Smooth muscle cell (in vitro differentiated cells): ENCODE results near the gene ZNF580. TPM values are rescaled to one million over a fixed set of nuclear protein-coding genes. Genes with fewer than 3 reads are reported as not detected.

Experiments
- DNase-seq: peaks from one replicate; lab custom pipeline; 2025; ENCODE audit not compliant: unreplicated experiment; lab: John Stamatoyannopoulos, UW
- H2AFZ ChIP-seq: fragments of 200-600 bp; sonication (generic); 2 replicates; pipeline ENCODE4 v1.6.0; 2016; ENCODE audit warnings: antibody characterized with exemption, low read depth, mild to moderate bottlenecking
- H3F3A ChIP-seq: fragments of 200-600 bp; sonication (generic); 2 replicates; pipeline ENCODE4 v1.6.0; 2017; ENCODE audit warnings: antibody characterized with exemption, low read depth
- H3K27ac ChIP-seq: fragments of 200-600 bp; sonication (generic); 2 replicates; pipeline ENCODE4 v1.5.1; 2016; ENCODE audit warnings: low read depth, mild to moderate bottlenecking
- H3K27me3 ChIP-seq: fragments of 200-600 bp; sonication (generic); 2 replicates; pipeline ENCODE4 v1.6.1; 2016; ENCODE audit warnings: low read depth, mild to moderate bottlenecking
- H3K36me3 ChIP-seq: fragments of 200-600 bp; sonication (generic); 2 replicates; pipeline ENCODE4 v1.5.1; 2016; ENCODE audit warnings: low read depth
- H3K4me1 ChIP-seq: fragments of 200-600 bp; sonication (generic); 2 replicates; pipeline ENCODE4 v1.5.1; 2016; ENCODE audit warnings: low read depth
- H3K4me2 ChIP-seq: fragments of 200-600 bp; sonication (generic); 2 replicates; pipeline ENCODE4 v1.6.0; 2016; ENCODE audit warnings: mild to moderate bottlenecking
- H3K4me3 ChIP-seq: fragments of 200-600 bp; sonication (generic); 2 replicates; pipeline ENCODE4 v1.5.1; 2016; ENCODE audit warnings: mild to moderate bottlenecking
- H3K79me2 ChIP-seq: fragments of 200-600 bp; sonication (generic); 2 replicates; pipeline ENCODE4 v1.6.0; 2016; ENCODE audit warnings: low read depth, mild to moderate bottlenecking
- H3K9ac ChIP-seq: fragments of 200-600 bp; sonication (generic); 2 replicates; pipeline ENCODE4 v1.6.0; 2016; ENCODE audit warnings: low read depth
- H3K9me3 ChIP-seq: fragments of 200-600 bp; sonication (generic); replicated peaks from 2 replicates; pipeline ENCODE4 v1.5.1; 2016; ENCODE audit warnings: low read depth
- H4K20me1 ChIP-seq: fragments of 200-600 bp; sonication (generic); 2 replicates; pipeline ENCODE4 v1.6.0; 2016; ENCODE audit warnings: low read depth
- CTCF ChIP-seq: fragments of 200-600 bp; sonication (generic); IDR thresholded peaks from 2 replicates; pipeline ENCODE4 v1.5.1; 2017; ENCODE audit warnings: borderline replicate concordance, mild to moderate bottlenecking, antibody characterized with exemption; ENCODE audit not compliant: insufficient read depth, poor library complexity, severe bottlenecking
- WGBS: methylation state at CpG from one replicate; pipeline ENCODE4 v1.1.7; 2016; ENCODE audit warnings: low lambda C conversion rate; 5-methylcytosine and 5-hydroxymethylcytosine counted together
- polyA plus RNA-seq: library from polyadenylated mRNA; unstranded; fragments of >200 nt; fragmentation: Nextera tagmentation; extraction: Ambion mirVana; gene quantifications from 2 replicates; pipeline ENCODE4 v1.2.1, GENCODE V29; 2016
- total RNA-seq: library from RNA; depleted of rRNA; stranded (reverse); fragments of >200 nt; gene quantifications from 2 replicates; pipeline ENCODE4 v1.2.3, GENCODE V29; 2014

Gene ZNF580
- total and polyA plus RNA-seq, 2 experiments from 2014 or later, result 11.9 to 76.8 TPM

- Histone ChIP-seq H3K9ac (no peak overlapping the region), H3K27me3 (no peaks in the 10 kb centered on the region), H3K4me2 (no peak overlapping the region), H2AFZ (no peak overlapping the region), H3K4me1 (peaks cover 8% of the 10 kb centered on the region), H3K9me3 (no peaks in the 10 kb centered on the region), H4K20me1 (no peaks in the 10 kb centered on the region), H3K79me2 (peaks cover 26% of the 10 kb centered on the region), H3K4me3 (no peak overlapping the region), H3F3A (peaks cover 9% of the 10 kb centered on the region), H3K36me3 (no peaks in the 10 kb centered on the region), H3K27ac (no peak overlapping the region)
- TF ChIP-seq CTCF, result no peak
- WGBS, result 98% methylated on average over 4 of the region's 4 CpGs
- DNase-seq, result no peak
These were observed 9.3 kb downstream of the ZNF580 start for GRCh38 chr19:55650126-55650557.

GRCh38 chr19:55650602-55651230, 9.9 kb downstream of the ZNF580 start:
- Histone ChIP-seq H3K9ac (no peak overlapping the region), H3K4me1 (peaks cover 8% of the 10 kb centered on the region), H2AFZ (no peak overlapping the region), H3K27me3 (no peaks in the 10 kb centered on the region), H3K4me3 (no peak overlapping the region), H4K20me1 (peaks cover 3% of the 10 kb centered on the region), H3K27ac (no peak overlapping the region), H3K79me2 (peaks cover 26% of the 10 kb centered on the region), H3F3A (peaks cover 9% of the 10 kb centered on the region), H3K4me2 (no peak overlapping the region), H3K36me3 (no peaks in the 10 kb centered on the region), H3K9me3 (no peaks in the 10 kb centered on the region)
- 93% methylated on average over 17 of the region's 17 CpGs for WGBS
- DNase-seq, result no peak
- TF ChIP-seq CTCF, result no peak

- Histone ChIP-seq H3K27ac (no peak overlapping the region), H3K9ac (no peak overlapping the region), H3F3A (peaks cover 9% of the 10 kb centered on the region), H3K4me3 (no peak overlapping the region), H4K20me1 (peaks cover 8% of the 10 kb centered on the region), H3K36me3 (no peaks in the 10 kb centered on the region), H2AFZ (no peak overlapping the region), H3K4me2 (no peak overlapping the region), H3K79me2 (peaks cover 26% of the 10 kb centered on the region), H3K27me3 (no peaks in the 10 kb centered on the region), H3K4me1 (peaks cover 10% of the 10 kb centered on the region), H3K9me3 (no peaks in the 10 kb centered on the region)
- WGBS, result 85% methylated on average over 18 of the region's 18 CpGs
- TF ChIP-seq CTCF, result no peak
- DNase-seq, result no peak
These were observed 10.4 kb downstream of the ZNF580 start for GRCh38 chr19:55651236-55651635.
